HCT116 (cell line): ENCODE results near the gene SLC25A41. TPM values are rescaled to one million over a fixed set of nuclear protein-coding genes. Genes with fewer than 3 reads are reported as not detected.

Source experiments
- ATAC-seq: fragments of 200-7000 bp; cut with Tn5 transposase; 2 replicates; pipeline ENCODE4 v1.9.1; 2020; ENCODE audit warnings: mild to moderate bottlenecking, moderate library complexity
- BruUV-seq: library from RNA; stranded (reverse); fragments of 400-500 nt; replicated peaks from 2 replicates; lab custom pipeline; 2021; lab: Mats Ljungman, UMichigan
- CTCF ChIA-PET: fragments of 300-600 bp; sonication (Branson Sonifier 250); formaldehyde crosslinking; loops from one replicate; lab custom pipeline; 2021; ENCODE audit warnings: antibody characterized with exemption; lab: Charles Lee
- POLR2A ChIA-PET: fragments of 300-600, 350-600 bp; sonication (Branson Sonifier 250); formaldehyde crosslinking; loops from one replicate; lab custom pipeline; 2021; ENCODE audit warnings: antibody characterized with exemption; lab: Charles Lee
- RAD21 ChIA-PET, 2 experiments: fragments of 300-600 bp; sonication (Branson Sonifier 250); formaldehyde crosslinking; loops; one replicate each; lab custom pipeline; 2023; ENCODE audit warnings: low total read pairs in 2 of 2; ENCODE audit not compliant: uncharacterized antibody in 2 of 2, unreplicated experiment in 2 of 2, low non-redundant PET in 1 of 2; lab: Charles Lee
- DNase-seq: peaks from one replicate; pipeline ENCODE4 v3.0.0-alpha.2; 2010; ENCODE audit warnings: low read depth, low spot score
- H2AFZ ChIP-seq: fragments of 200-600 bp; shearing (Covaris generic), sonication (generic); 2 replicates; pipeline ENCODE4 v1.6.1; 2017; ENCODE audit warnings: low read depth, mixed run types, mixed read lengths, antibody characterized with exemption, low read length; ENCODE audit not compliant: poor library complexity, severe bottlenecking
- H3K27ac ChIP-seq: 2 replicates; pipeline ENCODE4 v1.5.1; 2012; ENCODE audit warnings: low read depth, low read length
- H3K27me3 ChIP-seq: fragments of 200-600 bp; sonication (generic); 2 replicates; pipeline ENCODE4 v1.6.1; 2016; ENCODE audit warnings: mixed run types, low read length, mixed read lengths; ENCODE audit not compliant: insufficient read depth
- H3K36me3 ChIP-seq, 2 experiments: fragments of 200-500 bp in 1 of 2; fragments of 200-600 bp in 1 of 2; sonication (Bioruptor generic) in 1 of 2; sonication (generic) in 1 of 2; 2 replicates each; pipeline versions ENCODE4 v1.5.1 to v1.6.1; 2014 to 2016; ENCODE audit warnings: low read length in 2 of 2, inconsistent platforms in 1 of 2, mixed read lengths in 1 of 2, mixed run types in 1 of 2; ENCODE audit not compliant: insufficient read depth in 2 of 2, control insufficient read depth in 1 of 2
- H3K4me1 ChIP-seq, 2 experiments: fragments of 200-600 bp in 1 of 2; sonication (generic) in 1 of 2; 2 replicates each; pipeline versions ENCODE4 v1.5.1 to v1.6.1; 2012 to 2017; ENCODE audit warnings: low read length in 2 of 2, inconsistent platforms in 1 of 2, mild to moderate bottlenecking in 1 of 2, mixed read lengths in 1 of 2, mixed run types in 1 of 2, moderate library complexity in 1 of 2; ENCODE audit not compliant: insufficient read depth in 2 of 2, control insufficient read depth in 1 of 2
- H3K4me2 ChIP-seq: fragments of 200-600 bp; sonication (generic); 2 replicates; pipeline ENCODE4 v1.6.1; 2017; ENCODE audit warnings: mixed run types, low read length, mixed read lengths
- H3K4me3 ChIP-seq, 2 experiments: fragments of 200-600 bp in 1 of 2; sonication (generic) in 1 of 2; replicated peaks in 1 of 2; 2 replicates each; pipeline ENCODE4 v1.5.1; 2011 to 2016; ENCODE audit warnings: low read length in 2 of 2, control low read depth in 1 of 2, low read depth in 1 of 2, mild to moderate bottlenecking in 1 of 2, mixed read lengths in 1 of 2, mixed run types in 1 of 2
- H3K79me2 ChIP-seq: fragments of 200-600 bp; sonication (generic); 2 replicates; pipeline ENCODE4 v1.6.1; 2017; ENCODE audit warnings: mild to moderate bottlenecking, mixed run types, low read length, moderate library complexity, mixed read lengths; ENCODE audit not compliant: insufficient read depth
- H3K9ac ChIP-seq: fragments of 200-600 bp; sonication (generic); 2 replicates; pipeline ENCODE4 v1.6.1; 2016; ENCODE audit warnings: low read length, mixed read lengths
- H3K9me2 ChIP-seq: fragments of 200-600 bp; sonication (generic), shearing (Covaris generic); 2 replicates; pipeline ENCODE4 v1.6.1; 2017; ENCODE audit warnings: mixed run types, mild to moderate bottlenecking, moderate library complexity; ENCODE audit not compliant: insufficient read depth
- H3K9me3 ChIP-seq, 2 experiments: fragments of 200-500 bp in 1 of 2; fragments of 200-600 bp in 1 of 2; sonication (Bioruptor generic) in 1 of 2; sonication (generic) in 1 of 2; 2 replicates each; pipeline ENCODE4 v1.6.1; 2014 to 2017; ENCODE audit warnings: low read length in 2 of 2, mixed read lengths in 2 of 2, inconsistent platforms in 1 of 2, low read depth in 1 of 2, mild to moderate bottlenecking in 1 of 2, mixed run types in 1 of 2, moderate library complexity in 1 of 2; ENCODE audit not compliant: control insufficient read depth in 1 of 2, insufficient read depth in 1 of 2
- H4K20me1 ChIP-seq: fragments of 200-600 bp; sonication (generic), shearing (Covaris generic); 2 replicates; pipeline ENCODE4 v1.6.1; 2017; ENCODE audit warnings: mixed run types, mild to moderate bottlenecking, moderate library complexity; ENCODE audit not compliant: insufficient read depth
- CBX3 ChIP-seq: IDR thresholded peaks from 2 replicates; pipeline ENCODE4 v1.6.1; 2012; ENCODE audit warnings: low read depth
- CTCF ChIP-seq, 3 experiments: fragments of 200-600 bp in 1 of 3; sonication (generic) in 1 of 3; IDR thresholded peaks in 2 of 3; conservative IDR thresholded peaks in 1 of 3; 2 replicates each; pipeline ENCODE4 v1.5.1; 2012 to 2017; ENCODE audit warnings: low read depth in 2 of 3, low read length in 2 of 3, antibody characterized with exemption in 1 of 3, borderline replicate concordance in 1 of 3, control low read depth in 1 of 3, mild to moderate bottlenecking in 1 of 3, mixed read lengths in 1 of 3, mixed run types in 1 of 3, moderate library complexity in 1 of 3; ENCODE audit not compliant: insufficient read depth in 1 of 3
- EGR1 ChIP-seq: IDR thresholded peaks from 2 replicates; pipeline ENCODE4 v1.6.1; 2012; ENCODE audit warnings: low read depth
- ELF1 ChIP-seq: IDR thresholded peaks from 2 replicates; pipeline ENCODE4 v1.6.1; 2012; ENCODE audit warnings: low read depth, borderline replicate concordance
- EZH2 ChIP-seq: fragments of 200-600 bp; sonication (generic); IDR thresholded peaks from 2 replicates; pipeline ENCODE4 v1.6.1; 2017; ENCODE audit warnings: antibody characterized with exemption, mixed run types
- MAX ChIP-seq: IDR thresholded peaks from 2 replicates; pipeline ENCODE4 v1.6.1; 2012
- POLR2A ChIP-seq: IDR thresholded peaks from 2 replicates; pipeline ENCODE4 v1.7.0; 2011; ENCODE audit warnings: borderline replicate concordance; ENCODE audit not compliant: insufficient read depth, insufficient read length; ENCODE audit errors: extremely low read depth
- POLR2AphosphoS5 ChIP-seq: IDR thresholded peaks from 2 replicates; pipeline ENCODE4 v1.6.1; 2011; ENCODE audit warnings: mild to moderate bottlenecking, low read depth, low read length, moderate library complexity
- RAD21 ChIP-seq: IDR thresholded peaks from 2 replicates; pipeline ENCODE4 v1.6.1; 2012; ENCODE audit warnings: low read depth, mild to moderate bottlenecking
- REST ChIP-seq: IDR thresholded peaks from 2 replicates; pipeline ENCODE4 v1.6.1; 2012; ENCODE audit warnings: low read depth
- SIN3A ChIP-seq: IDR thresholded peaks from 2 replicates; pipeline ENCODE4 v1.6.1; 2012; ENCODE audit warnings: low read depth
- SP1 ChIP-seq: IDR thresholded peaks from 2 replicates; pipeline ENCODE4 v1.6.1; 2012; ENCODE audit warnings: low read depth
- SRF ChIP-seq: IDR thresholded peaks from 2 replicates; pipeline ENCODE4 v1.6.1; 2012; ENCODE audit warnings: low read depth
- TCF7L2 ChIP-seq: IDR thresholded peaks from 2 replicates; pipeline ENCODE4 v1.7.0; 2011; ENCODE audit warnings: borderline replicate concordance, inconsistent platforms; ENCODE audit not compliant: insufficient read depth, insufficient read length; ENCODE audit errors: extremely low read depth
- YY1 ChIP-seq: IDR thresholded peaks from 2 replicates; pipeline ENCODE4 v1.6.1; 2011; ENCODE audit warnings: low read length, low read depth, moderate library complexity, mild to moderate bottlenecking; ENCODE audit not compliant: insufficient replicate concordance; ENCODE audit errors: extremely low read depth
- ZFX ChIP-seq: fragments of 450-650 bp; IDR thresholded peaks from 2 replicates; pipeline ENCODE4 v1.6.1; 2017
- intact Hi-C: fragments of 100-400 bp; cut with micrococcal nuclease; formaldehyde crosslinking; loops from 2 replicates; pipeline ENCODE4 v1.10.0; 2022
- total RNA-seq: library from RNA; stranded (reverse); gene quantifications from one replicate; pipeline ENCODE4 v1.2.1, GENCODE V29; 2021; ENCODE audit not compliant: unreplicated experiment
- TF ChIP-seq, protein P1 (sequence below): IDR thresholded peaks from 2 replicates; pipeline ENCODE4 v1.6.1; 2012
- TF ChIP-seq, protein P2 (sequence below): IDR thresholded peaks from 2 replicates; pipeline ENCODE4 v1.6.1; 2011; ENCODE audit warnings: mild to moderate bottlenecking, low read length, moderate library complexity; ENCODE audit not compliant: insufficient replicate concordance; ENCODE audit errors: extremely low read depth

SLC25A41 gene
- total RNA-seq, 1 experiment from 2014 or later: 0.93 TPM

GRCh38 chr19:6393983-6394412 is 39.6 kb downstream of the SLC25A41 start:
- Histone ChIP-seq H3K27me3 (no peaks in the 10 kb centered on the region), H3K9me3 (no peaks in the 10 kb centered on the region), H3K4me2 (peak overlapping the region; percentile 79), H2AFZ (peak overlapping the region; percentile 44), H3K4me3 (peak overlapping the region; percentile 69 to 90), H3K9me2 (no peaks in the 10 kb centered on the region), H3K36me3 (peaks cover 10 to 12% of the 10 kb centered on the region in 2 experiments; a peak in 2 of 4 replicates), H3K79me2 (peaks cover 32% of the 10 kb centered on the region), H3K4me1 (peaks cover 8 to 21% of the 10 kb centered on the region in 2 experiments), H3K9ac (peak overlapping the region; percentile 90), H4K20me1 (no peaks in the 10 kb centered on the region), H3K27ac (peak overlapping the region; percentile 71)
- ATAC-seq (peak; percentile 9), DNase-seq (no peak)
- ChIA-PET POLR2A (interaction anchor here (0.6 kb wide), 1 partner anchor 21 kb away, joined by 9 read pairs; the partner anchor contains the start of gene ALKBH7), CTCF (no interaction called here), RAD21 (interaction anchor here in 1 of 2 experiments (1.0 kb wide), 1 partner anchor 31 kb away, joined by 3 read pairs; the partner anchor contains the start of gene KHSRP)
- TF ChIP-seq CTCF (IDR thresholded peaks at IDR 0.05 in 2 of 3, conservative IDR thresholded peaks at IDR 0.05 in 1 of 3; ENCODE audit: borderline replicate concordance in 1 of 3, insufficient read depth in 1 of 3, low read depth in 2 of 3, low read length in 2 of 3): no peak
- TF ChIP-seq EZH2: no peak
- TF ChIP-seq POLR2AphosphoS5: no peak
- no peak for TF ChIP-seq CBX3
- no peak for TF ChIP-seq ELF1
- TF ChIP-seq SRF: no peak
- TF ChIP-seq, protein P1, sequence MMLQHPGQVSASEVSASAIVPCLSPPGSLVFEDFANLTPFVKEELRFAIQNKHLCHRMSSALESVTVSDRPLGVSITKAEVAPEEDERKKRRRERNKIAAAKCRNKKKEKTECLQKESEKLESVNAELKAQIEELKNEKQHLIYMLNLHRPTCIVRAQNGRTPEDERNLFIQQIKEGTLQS: no peak
- TF ChIP-seq EGR1: no peak
- TF ChIP-seq MAX: no peak
- TF ChIP-seq ZFX: no peak
- no peak for TF ChIP-seq YY1
- TF ChIP-seq SP1: no peak
- no peak for TF ChIP-seq TCF7L2
- no peak for TF ChIP-seq RAD21
- TF ChIP-seq POLR2A: no peak
- TF ChIP-seq, protein P2, sequence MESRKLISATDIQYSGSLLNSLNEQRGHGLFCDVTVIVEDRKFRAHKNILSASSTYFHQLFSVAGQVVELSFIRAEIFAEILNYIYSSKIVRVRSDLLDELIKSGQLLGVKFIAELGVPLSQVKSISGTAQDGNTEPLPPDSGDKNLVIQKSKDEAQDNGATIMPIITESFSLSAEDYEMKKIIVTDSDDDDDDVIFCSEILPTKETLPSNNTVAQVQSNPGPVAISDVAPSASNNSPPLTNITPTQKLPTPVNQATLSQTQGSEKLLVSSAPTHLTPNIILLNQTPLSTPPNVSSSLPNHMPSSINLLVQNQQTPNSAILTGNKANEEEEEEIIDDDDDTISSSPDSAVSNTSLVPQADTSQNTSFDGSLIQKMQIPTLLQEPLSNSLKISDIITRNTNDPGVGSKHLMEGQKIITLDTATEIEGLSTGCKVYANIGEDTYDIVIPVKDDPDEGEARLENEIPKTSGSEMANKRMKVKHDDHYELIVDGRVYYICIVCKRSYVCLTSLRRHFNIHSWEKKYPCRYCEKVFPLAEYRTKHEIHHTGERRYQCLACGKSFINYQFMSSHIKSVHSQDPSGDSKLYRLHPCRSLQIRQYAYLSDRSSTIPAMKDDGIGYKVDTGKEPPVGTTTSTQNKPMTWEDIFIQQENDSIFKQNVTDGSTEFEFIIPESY: no peak
- no peak for TF ChIP-seq REST
- TF ChIP-seq SIN3A: no peak
- TSS peak; percentile 83 for BruUV-seq
- intact Hi-C loops: no loop called here
